KBM-7 (cell line): Measurements from ENCODE around the gene RABGGTB.
"Not testable (repeated sequence)": the region's sequence is repeated elsewhere in the genome, so short reads cannot be mapped to it uniquely, and the experiment has no call there.

Experiments used
- DNase-seq: peaks from one replicate; pipeline ENCODE4 v3.0.0-alpha.2; 2015
- in situ Hi-C: fragments of 300-500 bp; cut with MboI; formaldehyde crosslinking; loops from 2 replicates; pipeline ENCODE4 v1.14.3; 2020; ENCODE audit warnings: low sequenced_read_pairs, low pct_unique_long_range_greater_than_20kb, mixed read lengths

RABGGTB gene

DNA sequence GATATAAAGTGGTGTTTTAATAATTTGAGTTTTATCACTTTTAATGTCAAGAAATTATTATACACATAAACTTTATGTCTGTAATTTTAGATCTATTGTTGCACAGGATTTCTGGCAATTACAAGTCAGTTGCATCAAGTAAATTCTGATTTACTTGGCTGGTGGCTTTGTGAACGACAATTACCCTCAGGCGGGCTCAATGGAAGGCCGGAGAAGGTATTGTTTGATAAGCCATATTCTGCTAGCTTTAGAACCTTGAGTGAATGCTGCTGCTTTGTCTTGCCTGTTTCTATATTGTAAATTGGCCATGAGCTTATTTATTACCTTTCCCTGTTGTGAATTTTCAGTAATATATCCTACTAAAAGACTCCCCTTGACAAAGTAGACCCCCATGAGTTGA, 6.0 kb downstream of the RABGGTB start:
- DNase-seq, result no peak
- in situ Hi-C loops, result no loop called here

GRCh38 chr1:75794382-75794781, 8.3 kb downstream of the RABGGTB start:
- in situ Hi-C loops, result no loop called here
- no peak for DNase-seq

GRCh38 chr1:75795703-75796193, 9.7 kb downstream of the RABGGTB start:
- in situ Hi-C loops, result no loop called here

GRCh38 chr1:75796376-75797272, 10.6 kb downstream of the RABGGTB start, which contains the start of gene MSH4:
Gene MSH4, plus strand, starts transcription at chr1:75796882. Its CDS starts 104 bp downstream, at chr1:75796986.
- in situ Hi-C loops, result no loop called here
- DNase-seq, result no peak

More at GRCh38 chr1:75795703-75796193, 9.7 kb downstream of the RABGGTB start:
- DNase-seq, result no peak

GRCh38 chr1:75797273-75797588, 11.2 kb downstream of the RABGGTB start:
- in situ Hi-C loops, result no loop called here
- no peak for DNase-seq

GRCh38 chr1:75797606-75798216, 11.7 kb downstream of the RABGGTB start:
- in situ Hi-C loops, result no loop called here
- DNase-seq, result no peak

DNA sequence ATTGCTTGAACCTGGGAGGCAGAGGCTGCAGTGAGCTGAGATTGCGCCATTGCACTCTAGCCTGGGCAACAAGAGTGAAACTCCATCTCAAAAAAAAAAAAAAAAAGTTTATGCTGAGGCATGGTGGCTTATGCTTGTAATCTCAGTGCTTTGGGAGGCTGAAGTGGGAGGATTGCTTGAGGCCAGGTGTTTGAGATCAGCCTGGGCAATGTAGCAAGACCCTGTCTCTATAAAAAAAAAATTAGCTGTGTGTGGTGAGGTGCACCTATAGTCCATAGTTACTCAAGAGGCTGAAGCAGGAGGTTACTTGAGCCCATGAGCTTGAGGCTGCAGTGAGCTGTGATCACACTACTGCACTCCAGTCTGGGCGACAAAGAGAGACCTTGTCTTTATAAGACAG, 15.4 kb downstream of the RABGGTB start:
- in situ Hi-C loops, DNase-seq: not testable (repeated sequence)

- in situ Hi-C loops, result no loop called here
Observed at GRCh38 chr1:75808921-75809320, 22.9 kb downstream of the RABGGTB start.

GRCh38 chr1:75810113-75810512, 24.1 kb downstream of the RABGGTB start:
- DNase-seq, in situ Hi-C loops: not testable (repeated sequence)

More at GRCh38 chr1:75808921-75809320, 22.9 kb downstream of the RABGGTB start:
- no peak for DNase-seq

- no peak for DNase-seq
- in situ Hi-C loops, result no loop called here
Observed at GRCh38 chr1:75811211-75811981, 25.3 kb downstream of the RABGGTB start.

DNA sequence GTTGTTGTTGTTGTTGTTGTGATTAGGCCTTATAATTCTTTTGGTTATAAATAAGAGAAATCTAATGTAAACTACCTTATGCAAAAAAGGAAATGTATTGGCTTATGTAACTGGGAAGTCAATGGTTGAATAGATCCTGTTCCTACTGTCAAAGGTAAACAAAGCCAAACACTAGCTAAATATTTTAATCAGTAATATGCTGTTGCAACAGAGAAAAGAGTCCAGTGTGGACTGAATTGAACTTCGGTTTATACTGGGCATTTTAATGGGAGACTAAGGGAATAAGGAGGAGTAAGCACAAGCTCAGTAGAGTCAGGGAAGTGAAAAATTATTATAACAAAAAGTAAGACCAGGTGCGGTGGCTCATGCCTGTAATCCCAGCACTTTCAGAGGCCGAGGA, 26.0 kb downstream of the RABGGTB start:
- DNase-seq, result no peak
- in situ Hi-C loops, result no loop called here

DNA sequence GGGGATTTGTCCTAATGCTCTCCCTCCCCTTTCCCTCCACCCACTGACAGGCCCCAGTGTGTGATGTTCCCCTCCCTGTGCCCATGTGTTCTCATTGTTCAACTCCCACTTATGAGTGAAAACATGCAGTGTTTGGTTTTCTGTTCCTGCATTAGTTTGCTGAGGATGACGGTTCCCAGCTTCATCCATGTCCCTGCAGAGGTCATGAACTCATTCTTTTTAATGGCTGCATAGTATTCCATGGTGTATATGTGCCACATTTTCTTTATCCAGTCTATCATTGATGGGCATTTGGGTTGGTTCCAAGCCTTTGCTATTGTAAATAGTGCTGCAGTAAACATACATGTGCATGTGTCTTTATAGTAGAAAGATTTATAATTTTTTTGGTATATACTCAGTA, 37.5 kb downstream of the RABGGTB start:
- in situ Hi-C loops, result not testable (repeated sequence)

DNA sequence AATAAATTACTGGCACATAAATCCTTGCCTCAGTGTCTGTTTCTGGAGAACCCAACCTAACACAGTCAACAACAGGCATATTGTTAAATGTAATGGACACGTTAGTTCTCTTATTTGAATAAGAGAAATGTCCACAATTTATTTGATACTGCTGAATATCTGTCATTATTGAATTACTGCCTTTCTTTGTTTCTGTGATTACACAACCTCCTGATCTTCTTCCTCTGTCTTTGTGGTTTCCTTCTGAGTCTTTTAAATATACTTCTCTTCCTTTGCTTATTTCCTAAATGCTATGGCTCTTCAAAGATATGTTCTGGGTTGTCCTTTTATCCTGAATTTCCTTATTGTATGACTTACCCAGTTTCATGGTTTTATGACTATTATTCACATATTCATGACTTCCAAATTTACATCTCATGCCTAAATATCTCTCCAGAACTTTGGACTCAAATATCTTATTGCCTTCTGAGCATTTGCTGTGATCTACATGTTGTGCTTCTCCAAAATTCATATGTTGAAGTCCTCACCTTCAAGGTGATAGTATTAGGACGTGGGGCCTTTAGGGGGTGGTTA, 50.6 kb downstream of the RABGGTB start:
- in situ Hi-C loops, result no loop called here
- peak; percentile 15 for DNase-seq

More for the DNA sequence above, 37.5 kb downstream of the RABGGTB start:
- DNase-seq, result not testable (repeated sequence)

GRCh38 chr1:75838079-75838478, 52.0 kb downstream of the RABGGTB start:
- peak; percentile 66 for DNase-seq
- in situ Hi-C loops, result no loop called here

GRCh38 chr1:75841421-75841820, 55.4 kb downstream of the RABGGTB start:
- in situ Hi-C loops, result no loop called here

More at GRCh38 chr1:75841421-75841820, 55.4 kb downstream of the RABGGTB start:
- DNase-seq, result no peak
